ENCODE results near the gene PCSK2. TPM values are rescaled to one million over a fixed set of nuclear protein-coding genes. Genes with fewer than 3 reads are reported as not detected.

Gene PCSK2
- total and polyA plus RNA-seq, 4 donors = 0.08 to 0.14 (median 0.09) TPM; not detected in 1

DNA sequence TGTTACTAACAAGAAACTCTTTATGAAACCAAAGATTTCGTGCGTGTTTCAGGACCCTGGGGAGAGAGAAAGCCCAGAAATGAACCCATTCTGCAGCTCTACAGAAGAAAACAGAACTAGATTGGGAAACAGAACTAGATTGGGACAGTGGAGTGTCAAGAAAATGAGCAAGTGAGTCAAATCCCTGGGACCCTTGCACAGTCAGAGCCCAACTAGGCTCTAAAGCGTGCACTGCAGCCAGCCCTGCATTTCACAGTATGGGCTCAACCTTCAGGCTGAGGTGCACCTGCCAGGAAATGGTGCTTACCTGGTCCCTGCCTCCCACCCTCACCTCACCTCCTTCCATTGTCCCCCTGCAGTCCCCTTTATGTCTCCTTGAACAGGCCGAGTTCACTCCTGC, 264.6 kb downstream of the PCSK2 start:
- Histone ChIP-seq H3K9me3 (ENCODE audit: control insufficient read depth in 4 of 4, low read length in 3 of 4) (no peaks in the 10 kb centered on the region), H3K27me3 (ENCODE audit: control insufficient read depth in 4 of 4, insufficient read depth in 4 of 4, low read length in 3 of 4) (no peaks in the 10 kb centered on the region), H3K4me3 (ENCODE audit: low read depth in 1 of 3, low read length in 3 of 3) (no peak overlapping the region), H3K4me1 (ENCODE audit: control insufficient read depth in 4 of 4, insufficient read depth in 4 of 4, low read length in 3 of 4) (no peaks in the 10 kb centered on the region), H3K36me3 (ENCODE audit: control insufficient read depth in 4 of 4, insufficient read depth in 3 of 4, low read depth in 1 of 4, low read length in 3 of 4) (no peaks in the 10 kb centered on the region), H3K27ac (ENCODE audit: low read depth in 1 of 2, low read length in 2 of 2) (no peak overlapping the region), H3K9ac (ENCODE audit: low read depth in 1 of 2, low read length in 2 of 2) (no peak overlapping the region)
- no peak for DNase-seq (ENCODE audit: low spot score)
- TF ChIP-seq GABPA (IDR thresholded peaks at IDR 0.05 in 1 of 2, conservative IDR thresholded peaks at IDR 0.05 in 1 of 2) (no peak), HNF4A (conservative IDR thresholded peaks at IDR 0.05) (no peak), JUND (IDR thresholded peaks at IDR 0.05) (no peak), RAD21 (IDR thresholded peaks at IDR 0.05) (no peak), FOXA1 (IDR thresholded peaks at IDR 0.05) (no peak), REST (IDR thresholded peaks at IDR 0.05) (no peak), EGR1 (IDR thresholded peaks at IDR 0.05; ENCODE audit: low read depth in 2 of 2) (no peak)
- TF ChIP-seq, protein P1, sequence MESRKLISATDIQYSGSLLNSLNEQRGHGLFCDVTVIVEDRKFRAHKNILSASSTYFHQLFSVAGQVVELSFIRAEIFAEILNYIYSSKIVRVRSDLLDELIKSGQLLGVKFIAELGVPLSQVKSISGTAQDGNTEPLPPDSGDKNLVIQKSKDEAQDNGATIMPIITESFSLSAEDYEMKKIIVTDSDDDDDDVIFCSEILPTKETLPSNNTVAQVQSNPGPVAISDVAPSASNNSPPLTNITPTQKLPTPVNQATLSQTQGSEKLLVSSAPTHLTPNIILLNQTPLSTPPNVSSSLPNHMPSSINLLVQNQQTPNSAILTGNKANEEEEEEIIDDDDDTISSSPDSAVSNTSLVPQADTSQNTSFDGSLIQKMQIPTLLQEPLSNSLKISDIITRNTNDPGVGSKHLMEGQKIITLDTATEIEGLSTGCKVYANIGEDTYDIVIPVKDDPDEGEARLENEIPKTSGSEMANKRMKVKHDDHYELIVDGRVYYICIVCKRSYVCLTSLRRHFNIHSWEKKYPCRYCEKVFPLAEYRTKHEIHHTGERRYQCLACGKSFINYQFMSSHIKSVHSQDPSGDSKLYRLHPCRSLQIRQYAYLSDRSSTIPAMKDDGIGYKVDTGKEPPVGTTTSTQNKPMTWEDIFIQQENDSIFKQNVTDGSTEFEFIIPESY (IDR thresholded peaks at IDR 0.05) = no peak
- TF ChIP-seq, protein P2, sequence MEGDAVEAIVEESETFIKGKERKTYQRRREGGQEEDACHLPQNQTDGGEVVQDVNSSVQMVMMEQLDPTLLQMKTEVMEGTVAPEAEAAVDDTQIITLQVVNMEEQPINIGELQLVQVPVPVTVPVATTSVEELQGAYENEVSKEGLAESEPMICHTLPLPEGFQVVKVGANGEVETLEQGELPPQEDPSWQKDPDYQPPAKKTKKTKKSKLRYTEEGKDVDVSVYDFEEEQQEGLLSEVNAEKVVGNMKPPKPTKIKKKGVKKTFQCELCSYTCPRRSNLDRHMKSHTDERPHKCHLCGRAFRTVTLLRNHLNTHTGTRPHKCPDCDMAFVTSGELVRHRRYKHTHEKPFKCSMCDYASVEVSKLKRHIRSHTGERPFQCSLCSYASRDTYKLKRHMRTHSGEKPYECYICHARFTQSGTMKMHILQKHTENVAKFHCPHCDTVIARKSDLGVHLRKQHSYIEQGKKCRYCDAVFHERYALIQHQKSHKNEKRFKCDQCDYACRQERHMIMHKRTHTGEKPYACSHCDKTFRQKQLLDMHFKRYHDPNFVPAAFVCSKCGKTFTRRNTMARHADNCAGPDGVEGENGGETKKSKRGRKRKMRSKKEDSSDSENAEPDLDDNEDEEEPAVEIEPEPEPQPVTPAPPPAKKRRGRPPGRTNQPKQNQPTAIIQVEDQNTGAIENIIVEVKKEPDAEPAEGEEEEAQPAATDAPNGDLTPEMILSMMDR (IDR thresholded peaks at IDR 0.05; ENCODE audit: low read depth, low read length, missing input control) = no peak
- TF ChIP-seq, protein P3, sequence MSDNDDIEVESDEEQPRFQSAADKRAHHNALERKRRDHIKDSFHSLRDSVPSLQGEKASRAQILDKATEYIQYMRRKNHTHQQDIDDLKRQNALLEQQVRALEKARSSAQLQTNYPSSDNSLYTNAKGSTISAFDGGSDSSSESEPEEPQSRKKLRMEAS (IDR thresholded peaks at IDR 0.05) = no peak
- WGBS = 82% methylated on average over 4 of the region's 4 CpGs

DNA sequence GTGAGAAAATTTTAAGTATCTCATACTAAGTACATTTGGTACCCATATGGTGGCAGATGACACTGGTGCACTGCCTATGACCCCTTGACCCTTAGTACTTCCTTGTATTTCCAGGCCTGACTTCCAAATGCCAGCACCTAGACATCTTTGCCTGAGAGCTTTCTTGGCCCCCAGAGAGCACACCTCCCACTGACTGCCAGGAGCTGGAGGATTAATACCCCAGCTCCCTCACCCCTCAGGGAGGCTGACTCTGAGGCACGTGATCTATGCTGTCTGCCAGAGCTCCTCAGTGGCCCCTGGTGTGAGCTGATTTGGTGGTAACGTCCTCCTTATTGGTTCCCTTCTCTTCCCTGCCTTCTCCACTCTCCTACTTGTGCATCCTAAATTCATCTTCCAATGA, 266.3 kb downstream of the PCSK2 start:
- Histone ChIP-seq H3K9ac (ENCODE audit: low read depth in 1 of 2, low read length in 2 of 2) (no peak overlapping the region), H3K9me3 (ENCODE audit: control insufficient read depth in 4 of 4, low read length in 3 of 4) (no peaks in the 10 kb centered on the region), H3K27ac (ENCODE audit: low read depth in 1 of 2, low read length in 2 of 2) (no peak overlapping the region), H3K4me3 (ENCODE audit: low read depth in 1 of 3, low read length in 3 of 3) (no peak overlapping the region), H3K36me3 (ENCODE audit: control insufficient read depth in 4 of 4, insufficient read depth in 3 of 4, low read depth in 1 of 4, low read length in 3 of 4) (no peaks in the 10 kb centered on the region), H3K27me3 (ENCODE audit: control insufficient read depth in 4 of 4, insufficient read depth in 4 of 4, low read length in 3 of 4) (no peaks in the 10 kb centered on the region), H3K4me1 (ENCODE audit: control insufficient read depth in 4 of 4, insufficient read depth in 4 of 4, low read length in 3 of 4) (no peaks in the 10 kb centered on the region)
- DNase-seq (ENCODE audit: low spot score) = no peak
- 81% methylated on average over 2 of the region's 2 CpGs for WGBS
- no peak for TF ChIP-seq SP1 (IDR thresholded peaks at IDR 0.05)
- no peak for TF ChIP-seq YY1 (IDR thresholded peaks at IDR 0.05)
- no peak for TF ChIP-seq TAF1 (conservative IDR thresholded peaks at IDR 0.05)
- TF ChIP-seq JUND (IDR thresholded peaks at IDR 0.05) = no peak
- no peak for TF ChIP-seq NR2F2 (IDR thresholded peaks at IDR 0.05)
- no peak for TF ChIP-seq FOXA2 (IDR thresholded peaks at IDR 0.05)
- no peak for TF ChIP-seq GABPA (IDR thresholded peaks at IDR 0.05 in 1 of 2, conservative IDR thresholded peaks at IDR 0.05 in 1 of 2)
- no peak for TF ChIP-seq RAD21 (IDR thresholded peaks at IDR 0.05)
- no peak for TF ChIP-seq HNF4A (conservative IDR thresholded peaks at IDR 0.05)
- no peak for TF ChIP-seq REST (IDR thresholded peaks at IDR 0.05)
- TF ChIP-seq, protein P4, sequence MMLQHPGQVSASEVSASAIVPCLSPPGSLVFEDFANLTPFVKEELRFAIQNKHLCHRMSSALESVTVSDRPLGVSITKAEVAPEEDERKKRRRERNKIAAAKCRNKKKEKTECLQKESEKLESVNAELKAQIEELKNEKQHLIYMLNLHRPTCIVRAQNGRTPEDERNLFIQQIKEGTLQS (IDR thresholded peaks at IDR 0.05) = no peak
- no peak for TF ChIP-seq FOXA1 (IDR thresholded peaks at IDR 0.05)
- TF ChIP-seq RXRA (IDR thresholded peaks at IDR 0.05) = no peak

All from liver (tissue), 9 donors.